ENCODE results near the gene DLG1.

DNA sequence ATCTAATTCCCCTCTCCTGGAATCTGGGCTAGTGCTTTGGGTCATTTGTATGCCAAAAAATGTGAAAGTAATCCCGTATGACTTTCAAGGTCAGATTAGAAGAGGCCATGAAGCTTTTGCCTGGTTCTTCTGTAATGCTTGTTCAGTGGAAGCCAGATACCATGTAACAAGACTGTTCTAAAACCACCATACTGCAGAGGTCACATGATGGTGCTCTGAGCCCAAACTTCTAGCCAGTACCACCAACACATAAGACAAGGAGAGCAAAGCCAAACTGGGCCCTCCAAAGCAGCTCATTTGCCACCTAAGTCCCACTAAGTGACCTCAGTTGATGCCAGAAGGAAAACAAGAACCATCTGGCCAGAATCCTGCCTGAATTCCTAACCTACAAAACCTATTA lies 204.5 kb downstream of the DLG1 start:
- TF ChIP-seq, protein P1, sequence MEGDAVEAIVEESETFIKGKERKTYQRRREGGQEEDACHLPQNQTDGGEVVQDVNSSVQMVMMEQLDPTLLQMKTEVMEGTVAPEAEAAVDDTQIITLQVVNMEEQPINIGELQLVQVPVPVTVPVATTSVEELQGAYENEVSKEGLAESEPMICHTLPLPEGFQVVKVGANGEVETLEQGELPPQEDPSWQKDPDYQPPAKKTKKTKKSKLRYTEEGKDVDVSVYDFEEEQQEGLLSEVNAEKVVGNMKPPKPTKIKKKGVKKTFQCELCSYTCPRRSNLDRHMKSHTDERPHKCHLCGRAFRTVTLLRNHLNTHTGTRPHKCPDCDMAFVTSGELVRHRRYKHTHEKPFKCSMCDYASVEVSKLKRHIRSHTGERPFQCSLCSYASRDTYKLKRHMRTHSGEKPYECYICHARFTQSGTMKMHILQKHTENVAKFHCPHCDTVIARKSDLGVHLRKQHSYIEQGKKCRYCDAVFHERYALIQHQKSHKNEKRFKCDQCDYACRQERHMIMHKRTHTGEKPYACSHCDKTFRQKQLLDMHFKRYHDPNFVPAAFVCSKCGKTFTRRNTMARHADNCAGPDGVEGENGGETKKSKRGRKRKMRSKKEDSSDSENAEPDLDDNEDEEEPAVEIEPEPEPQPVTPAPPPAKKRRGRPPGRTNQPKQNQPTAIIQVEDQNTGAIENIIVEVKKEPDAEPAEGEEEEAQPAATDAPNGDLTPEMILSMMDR (IDR thresholded peaks at IDR 0.05; ENCODE audit: poor library complexity) = no peak
- TF ChIP-seq EZH2phosphoT487 (IDR thresholded peaks at IDR 0.05; ENCODE audit: low read depth, severe bottlenecking, unreplicated experiment) = no peak
